MCF 10A (cell line): ENCODE data around the gene PSMD14. TPM values are rescaled to one million over a fixed set of nuclear protein-coding genes. Genes with fewer than 3 reads are reported as not detected.
"Not testable (repeated sequence)": the region's sequence is repeated elsewhere in the genome, so short reads cannot be mapped to it uniquely, and the experiment has no call there.

Source experiments
- BruUV-seq: library from RNA; stranded (reverse); fragments of 400-500 nt; replicated peaks from 2 replicates; lab custom pipeline; 2021; lab: Mats Ljungman, UMichigan
- CTCF ChIA-PET: fragments of 300-600 bp; sonication (Branson Sonifier 250); formaldehyde crosslinking; extraction: SDS; loops from one replicate; lab custom pipeline; 2021; ENCODE audit warnings: antibody characterized with exemption, inconsistent platforms; lab: Yijun Ruan, JAX
- POLR2A ChIA-PET: fragments of 300-600, 350-650 bp; sonication (Branson Sonifier 250); formaldehyde crosslinking; extraction: SDS; loops from one replicate; lab custom pipeline; 2020; ENCODE audit warnings: antibody characterized with exemption, inconsistent platforms; lab: Yijun Ruan, JAX
- DNase-seq: peaks from one replicate; pipeline ENCODE4 v3.0.0-alpha.2; 2018; ENCODE audit not compliant: unreplicated experiment
- H3K27ac Mint-ChIP-seq: one replicate; pipeline ENCODE4 v1.8.0; 2022; ENCODE audit warnings: mild to moderate bottlenecking, low read depth, mixed read lengths; ENCODE audit not compliant: unreplicated experiment
- H3K27me3 Mint-ChIP-seq: one replicate; pipeline ENCODE4 v1.8.0; 2022; ENCODE audit warnings: mixed read lengths; ENCODE audit not compliant: insufficient read depth, unreplicated experiment
- H3K36me3 Mint-ChIP-seq: one replicate; pipeline ENCODE4 v1.8.0; 2022; ENCODE audit warnings: mild to moderate bottlenecking, moderate library complexity, mixed read lengths; ENCODE audit not compliant: insufficient read depth, unreplicated experiment
- H3K4me1 Mint-ChIP-seq: one replicate; pipeline ENCODE4 v1.8.0; 2022; ENCODE audit warnings: mixed read lengths; ENCODE audit not compliant: insufficient read depth, unreplicated experiment
- H3K4me3 Mint-ChIP-seq: one replicate; pipeline ENCODE4 v1.8.0; 2022; ENCODE audit warnings: mild to moderate bottlenecking, moderate library complexity, mixed read lengths; ENCODE audit not compliant: unreplicated experiment
- H3K9me3 Mint-ChIP-seq: one replicate; pipeline ENCODE4 v1.8.0; 2022; ENCODE audit warnings: mixed read lengths; ENCODE audit not compliant: unreplicated experiment
- CTCF ChIP-seq: fragments of 200-600 bp; IDR thresholded peaks from one replicate; pipeline ENCODE4 v1.8.0; 2022; ENCODE audit warnings: antibody characterized with exemption, mild to moderate bottlenecking; ENCODE audit not compliant: unreplicated experiment
- intact Hi-C: fragments of 100-400 bp; cut with micrococcal nuclease; formaldehyde crosslinking; loops from 2 replicates; pipeline ENCODE4 v1.14.1; 2022
- total RNA-seq: library from RNA; stranded (reverse); gene quantifications from 2 replicates; pipeline ENCODE4 v1.2.3, GENCODE V29; 2022

Gene PSMD14
- total RNA-seq, 1 experiment from 2014 or later: 130 TPM

GRCh38 chr2:161355106-161355505, 46.9 kb downstream of the PSMD14 start:
- H3K27me3 Mint-ChIP-seq: no peaks in the 10 kb centered on the region
- H3K36me3 Mint-ChIP-seq: peaks cover 1% of the 10 kb centered on the region
- ChIA-PET POLR2A (no interaction called here), CTCF (no interaction called here)
- BruUV-seq: no TSS peak
- no peak overlapping the region for H3K27ac Mint-ChIP-seq
- DNase-seq: no peak
- H3K4me1 Mint-ChIP-seq: peaks cover 6% of the 10 kb centered on the region
- no peaks in the 10 kb centered on the region for H3K9me3 Mint-ChIP-seq
- intact Hi-C loops: no loop called here
- H3K4me3 Mint-ChIP-seq: no peak overlapping the region
- no peak for TF ChIP-seq CTCF

GRCh38 chr2:161355983-161356382, 47.8 kb downstream of the PSMD14 start:
- Mint-ChIP-seq H3K4me3 (no peak overlapping the region), H3K36me3 (peaks cover 7% of the 10 kb centered on the region), H3K9me3 (no peaks in the 10 kb centered on the region), H3K27ac (no peak overlapping the region), H3K4me1 (peaks cover 6% of the 10 kb centered on the region), H3K27me3 (no peaks in the 10 kb centered on the region)
- no TSS peak for BruUV-seq
- no peak for TF ChIP-seq CTCF
- intact Hi-C loops: no loop called here
- ChIA-PET POLR2A (interaction anchor here (1.2 kb wide), 1 partner anchor 12 kb away, joined by 3 read pairs; no protein-coding TSS in a partner anchor), CTCF (no interaction called here)
- no peak for DNase-seq

- no peak for DNase-seq
- intact Hi-C loops: no loop called here
- H3K4me1 Mint-ChIP-seq: peaks cover 6% of the 10 kb centered on the region
- no peaks in the 10 kb centered on the region for H3K27me3 Mint-ChIP-seq
- no peak for TF ChIP-seq CTCF
- H3K27ac Mint-ChIP-seq: peak overlapping the region; percentile 57
- ChIA-PET POLR2A (no interaction called here), CTCF (no interaction called here)
- no peak overlapping the region for H3K4me3 Mint-ChIP-seq
- no peaks in the 10 kb centered on the region for H3K9me3 Mint-ChIP-seq
- H3K36me3 Mint-ChIP-seq: peaks cover 7% of the 10 kb centered on the region
- BruUV-seq: no TSS peak
These were observed 48.9 kb downstream of the PSMD14 start for GRCh38 chr2:161357097-161357496.

- Mint-ChIP-seq H3K4me3 (no peak overlapping the region), H3K27ac (no peak overlapping the region), H3K4me1 (peaks cover 6% of the 10 kb centered on the region), H3K9me3 (no peaks in the 10 kb centered on the region), H3K36me3 (peaks cover 15% of the 10 kb centered on the region), H3K27me3 (no peaks in the 10 kb centered on the region)
- POLR2A ChIA-PET: no interaction called here
- DNase-seq: no peak
- intact Hi-C loops: no loop called here
- CTCF ChIA-PET: interaction anchor here (0.5 to 1.6 kb wide), 4 partner anchors 9 to 108 kb away, joined by 3 to 5 read pairs (median 3); no protein-coding TSS in a partner anchor
- no peak for TF ChIP-seq CTCF
- no TSS peak for BruUV-seq
These were observed 50.6 kb downstream of the PSMD14 start for GRCh38 chr2:161358838-161359237.

- H3K27me3 Mint-ChIP-seq, H3K9me3 Mint-ChIP-seq, H3K4me1 Mint-ChIP-seq, H3K27ac Mint-ChIP-seq, BruUV-seq, H3K4me3 Mint-ChIP-seq, DNase-seq, intact Hi-C loops: not testable (repeated sequence)
- H3K36me3 Mint-ChIP-seq: peaks cover 15% of the 10 kb centered on the region
- ChIA-PET CTCF (interaction anchor here (0.6 to 0.8 kb wide), 2 partner anchors 10 to 95 kb away, joined by 3 to 5 read pairs; no protein-coding TSS in a partner anchor), POLR2A (interaction anchor here (0.8 kb wide), 1 partner anchor 10 kb away, joined by 3 read pairs; no protein-coding TSS in a partner anchor)
These were observed 52.0 kb downstream of the PSMD14 start for GRCh38 chr2:161360095-161360654.
